Measurements from ENCODE around the gene SLC35F5.
"Not testable (repeated sequence)": the region's sequence is repeated elsewhere in the genome, so short reads cannot be mapped to it uniquely, and the experiment has no call there.

DNA sequence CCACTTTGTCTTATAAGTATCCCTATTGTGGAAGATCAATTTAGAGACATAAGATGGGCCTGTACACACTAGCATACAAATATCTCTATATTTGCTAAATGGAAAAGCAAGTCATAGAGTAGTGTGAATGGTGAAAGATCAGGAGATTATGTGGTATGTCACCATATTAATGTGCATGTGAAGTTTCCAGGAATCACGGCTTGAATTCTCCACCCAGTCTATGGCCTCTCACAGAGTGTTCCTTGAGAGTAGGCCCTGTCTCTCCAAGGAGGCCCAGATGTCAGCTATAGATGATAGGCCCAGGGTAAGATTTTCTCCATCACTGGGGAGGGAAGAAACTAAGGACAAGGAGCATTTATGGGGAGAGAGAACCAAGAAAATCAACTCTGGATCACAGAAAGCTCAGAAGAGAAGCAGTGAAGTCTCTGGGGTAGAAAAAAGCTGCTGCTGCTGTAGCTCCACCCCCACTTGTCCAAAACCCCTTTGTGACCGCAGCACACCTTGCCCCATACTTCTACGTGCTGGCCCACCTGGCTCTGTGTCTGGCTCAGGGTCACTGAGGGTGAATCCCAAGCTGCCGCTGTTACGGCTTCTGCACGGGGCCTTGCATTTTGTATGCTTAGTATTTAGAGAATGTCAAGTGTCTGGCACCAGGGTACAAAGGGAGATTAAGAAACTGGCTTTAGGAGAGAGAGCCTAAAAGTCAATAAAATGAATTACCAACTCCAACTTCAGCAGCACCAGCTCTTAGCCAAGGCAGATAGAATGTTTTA is 91.5 kb downstream of the SLC35F5 start:
- TF ChIP-seq, protein P1, sequence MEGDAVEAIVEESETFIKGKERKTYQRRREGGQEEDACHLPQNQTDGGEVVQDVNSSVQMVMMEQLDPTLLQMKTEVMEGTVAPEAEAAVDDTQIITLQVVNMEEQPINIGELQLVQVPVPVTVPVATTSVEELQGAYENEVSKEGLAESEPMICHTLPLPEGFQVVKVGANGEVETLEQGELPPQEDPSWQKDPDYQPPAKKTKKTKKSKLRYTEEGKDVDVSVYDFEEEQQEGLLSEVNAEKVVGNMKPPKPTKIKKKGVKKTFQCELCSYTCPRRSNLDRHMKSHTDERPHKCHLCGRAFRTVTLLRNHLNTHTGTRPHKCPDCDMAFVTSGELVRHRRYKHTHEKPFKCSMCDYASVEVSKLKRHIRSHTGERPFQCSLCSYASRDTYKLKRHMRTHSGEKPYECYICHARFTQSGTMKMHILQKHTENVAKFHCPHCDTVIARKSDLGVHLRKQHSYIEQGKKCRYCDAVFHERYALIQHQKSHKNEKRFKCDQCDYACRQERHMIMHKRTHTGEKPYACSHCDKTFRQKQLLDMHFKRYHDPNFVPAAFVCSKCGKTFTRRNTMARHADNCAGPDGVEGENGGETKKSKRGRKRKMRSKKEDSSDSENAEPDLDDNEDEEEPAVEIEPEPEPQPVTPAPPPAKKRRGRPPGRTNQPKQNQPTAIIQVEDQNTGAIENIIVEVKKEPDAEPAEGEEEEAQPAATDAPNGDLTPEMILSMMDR (IDR thresholded peaks at IDR 0.05; ENCODE audit: poor library complexity, severe bottlenecking) = not testable (repeated sequence)
- TF ChIP-seq SMC3 (conservative IDR thresholded peaks at IDR 0.05; ENCODE audit: poor library complexity); POLR2AphosphoS5 (IDR thresholded peaks at IDR 0.05); EP300 (conservative IDR thresholded peaks at IDR 0.05; ENCODE audit: poor library complexity, severe bottlenecking): not testable (repeated sequence)

Data from neural cell (in vitro differentiated cells).